GM10248 (cell line): ENCODE measurements around the gene SDK1.

ENCODE experiments used
- CTCF ChIA-PET: fragments of 300-600 bp; sonication (Branson Sonifier 250); formaldehyde crosslinking; extraction: SDS; loops from one replicate; lab custom pipeline; 2021; ENCODE audit warnings: antibody characterized with exemption; lab: Yijun Ruan, JAX
- POLR2A ChIA-PET: fragments of 350-650 bp; sonication (Branson Sonifier 250); formaldehyde crosslinking; extraction: SDS; loops from one replicate; lab custom pipeline; 2020; ENCODE audit warnings: antibody characterized with exemption; lab: Yijun Ruan, JAX
- DNase-seq: peaks from one replicate; pipeline ENCODE4 v3.0.0; 2012; ENCODE audit errors: extremely low spot score
- CTCF ChIP-seq: IDR thresholded peaks from 2 replicates; pipeline ENCODE4 v1.5.1; 2012; ENCODE audit warnings: mild to moderate bottlenecking, low read depth; ENCODE audit errors: extremely low read depth, missing control alignments, control extremely low read depth

SDK1 gene

GRCh38 chr7:3380886-3381685 lies 80.0 kb downstream of the SDK1 start:
- CTCF ChIA-PET: interaction anchor here (1.0 kb wide), 1 partner anchor 9 kb away, joined by 3 read pairs; no protein-coding TSS in a partner anchor
- no peak for DNase-seq
- TF ChIP-seq CTCF: no peak
- POLR2A ChIA-PET: no interaction called here

DNA sequence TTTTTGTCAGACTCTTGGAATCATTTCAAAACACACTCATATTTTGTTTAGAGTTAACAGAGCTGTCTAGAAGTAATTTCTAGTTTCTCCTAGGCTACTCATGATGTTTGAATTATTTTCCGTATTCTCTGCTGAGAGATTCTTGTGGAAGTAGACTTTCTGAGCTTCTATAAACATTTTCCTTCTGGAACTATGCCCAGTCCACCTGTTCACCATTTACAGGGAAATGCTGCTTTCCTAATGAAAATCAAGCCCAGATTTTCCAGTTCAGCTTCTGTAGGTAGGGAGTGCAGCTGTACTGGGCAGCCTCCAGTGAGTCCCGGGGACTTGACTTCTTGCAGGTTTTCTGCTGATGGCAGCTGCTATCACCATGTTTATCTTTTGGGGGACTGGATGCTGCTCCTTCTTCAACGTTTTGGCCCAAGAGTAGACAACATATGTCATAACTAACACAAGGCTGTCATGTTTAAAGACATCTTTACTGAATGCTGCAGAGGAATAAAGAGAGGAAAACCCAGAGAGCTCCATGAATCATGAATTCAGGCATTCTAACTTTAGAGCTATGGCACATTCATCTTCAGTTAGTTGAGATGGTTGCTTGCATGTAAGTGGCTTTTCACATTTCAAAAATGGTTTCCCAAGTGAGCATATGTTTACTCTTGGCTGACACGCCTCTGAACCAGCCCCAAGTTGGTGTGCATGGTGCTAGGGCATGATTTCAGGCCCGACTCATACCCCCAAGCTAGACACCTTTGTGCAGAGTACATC lies 85.6 kb downstream of the SDK1 start:
- no peak for TF ChIP-seq CTCF
- CTCF ChIA-PET: interaction anchor here (1.6 to 4.6 kb wide), 2 partner anchors 15 to 17 kb away, joined by 5 to 19 read pairs; no protein-coding TSS in a partner anchor
- POLR2A ChIA-PET: no interaction called here
- DNase-seq: no peak

GRCh38 chr7:3393862-3394261 lies 92.8 kb downstream of the SDK1 start:
- ChIA-PET CTCF (no interaction called here), POLR2A (no interaction called here)
- no peak for DNase-seq
- TF ChIP-seq CTCF: no peak

DNA sequence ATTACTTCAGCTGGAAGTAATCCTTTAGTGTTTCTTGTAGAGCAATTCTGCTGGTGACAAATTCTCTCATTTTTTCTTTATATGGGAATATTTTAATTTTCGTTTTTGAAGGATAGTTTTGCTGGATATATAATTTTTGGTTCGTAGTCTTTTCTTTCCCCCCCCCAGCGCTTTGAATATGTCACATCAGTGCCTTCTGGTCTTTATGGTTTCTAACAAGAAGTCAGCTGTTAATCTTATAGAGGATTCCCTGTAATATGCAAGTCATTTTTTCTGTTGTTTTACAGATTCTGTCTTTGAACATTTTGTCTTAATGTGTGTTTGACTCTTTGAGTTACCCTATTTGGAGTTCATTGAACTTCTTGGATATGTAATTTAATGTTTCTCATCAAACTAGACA lies 96.3 kb downstream of the SDK1 start:
- no peak for TF ChIP-seq CTCF
- ChIA-PET POLR2A (no interaction called here), CTCF (no interaction called here)
- no peak for DNase-seq

DNA sequence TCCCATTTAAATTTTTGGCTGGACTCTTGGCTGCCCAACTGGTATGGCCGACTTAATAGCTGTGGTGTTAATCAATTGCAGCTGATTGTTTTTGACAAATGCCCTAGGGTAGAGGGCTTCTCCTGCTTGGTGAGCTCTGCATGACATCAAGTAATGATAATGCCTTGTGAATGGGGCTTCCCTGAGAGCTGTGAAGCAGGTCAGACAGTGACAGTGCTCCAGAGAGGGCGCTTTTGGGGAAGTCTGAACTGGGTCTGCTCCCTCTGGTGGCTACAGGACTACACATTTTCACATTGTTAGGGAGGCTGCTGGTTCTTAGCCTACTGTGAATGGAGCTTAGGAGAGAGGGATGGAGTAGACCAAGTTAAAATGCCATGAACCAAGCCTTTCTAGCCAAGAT lies 98.8 kb downstream of the SDK1 start:
- TF ChIP-seq CTCF: no peak
- DNase-seq: no peak
- POLR2A ChIA-PET: no interaction called here
- CTCF ChIA-PET: interaction anchor here (0.6 to 1.7 kb wide), 4 partner anchors 10 to 543 kb away, joined by 3 to 4 read pairs (median 4); no protein-coding TSS in a partner anchor

GRCh38 chr7:3404501-3404900 lies 103.4 kb downstream of the SDK1 start:
- POLR2A ChIA-PET: no interaction called here
- no peak for DNase-seq
- no peak for TF ChIP-seq CTCF
- CTCF ChIA-PET: interaction anchor here (1.0 to 4.2 kb wide), 2 partner anchors 12 to 16 kb away, joined by 3 to 19 read pairs; no protein-coding TSS in a partner anchor
